CD4-positive, alpha-beta T cell (primary cell): ENCODE results near the gene NDUFAF2. TPM values are rescaled to one million over a fixed set of nuclear protein-coding genes. Genes with fewer than 3 reads are reported as not detected.

Experiments used
- ATAC-seq: fragments of 200-7000 bp; cut with Tn5 transposase; one replicate; pipeline ENCODE4 v1.10.0; 2022; ENCODE audit warnings: mild to moderate bottlenecking; ENCODE audit not compliant: poor library complexity
- CTCF ChIA-PET: fragments of 350-600 bp; sonication (Branson Sonifier 250); formaldehyde crosslinking; loops from one replicate; lab custom pipeline; 2021; ENCODE audit warnings: antibody characterized with exemption, inconsistent platforms; lab: Charles Lee
- POLR2A ChIA-PET: fragments of 350-600 bp; sonication (Branson Sonifier 250); formaldehyde crosslinking; loops from one replicate; lab custom pipeline; 2021; ENCODE audit warnings: antibody characterized with exemption, inconsistent platforms; lab: Charles Lee
- DNase-seq, 14 experiments: peaks; one replicate each; pipeline ENCODE4 v3.0.0-alpha.2; 2013 to 2020; ENCODE audit warnings: mixed read lengths in 2 of 14
- H3K27ac ChIP-seq, 2 donors: one replicate each; pipeline versions ENCODE4 v1.5.1 to v1.7.0; 2013; ENCODE audit warnings: low read length in 2 of 2, low read depth in 1 of 2, mild to moderate bottlenecking in 1 of 2
- H3K27me3 ChIP-seq, 2 experiments: 1 replicate in 1 of 2; 2 replicates in 1 of 2; pipeline versions ENCODE4 v1.6.1 to v1.7.0; 2013; ENCODE audit warnings: low read length in 2 of 2, control low read depth in 1 of 2, mild to moderate bottlenecking in 1 of 2, moderate library complexity in 1 of 2; ENCODE audit not compliant: insufficient read depth in 2 of 2, control insufficient read depth in 1 of 2
- H3K36me3 ChIP-seq: one replicate; pipeline ENCODE4 v1.6.1; 2013; ENCODE audit warnings: low read length, control low read depth; ENCODE audit not compliant: insufficient read depth
- H3K4me1 ChIP-seq: one replicate; pipeline ENCODE4 v1.6.1; 2013; ENCODE audit warnings: low read length, control low read depth; ENCODE audit not compliant: insufficient read depth
- H3K4me3 ChIP-seq: one replicate; pipeline ENCODE4 v1.5.1; 2013; ENCODE audit warnings: mild to moderate bottlenecking, low read length, moderate library complexity
- H3K9me3 ChIP-seq, 2 experiments: 1 replicate in 1 of 2; 2 replicates in 1 of 2; pipeline versions ENCODE4 v1.6.1 to v1.7.0; 2013; ENCODE audit warnings: low read length in 2 of 2, mild to moderate bottlenecking in 2 of 2, control low read depth in 1 of 2, moderate library complexity in 1 of 2; ENCODE audit not compliant: control insufficient read depth in 1 of 2, insufficient read depth in 1 of 2
- H3K27ac Mint-ChIP-seq: one replicate; pipeline ENCODE4 v1.8.0; 2020; ENCODE audit warnings: mixed read lengths
- H3K27me3 Mint-ChIP-seq: one replicate; pipeline ENCODE4 v1.8.0; 2021; ENCODE audit warnings: mixed read lengths
- H3K36me3 Mint-ChIP-seq: one replicate; pipeline ENCODE4 v1.8.0; 2021; ENCODE audit warnings: low read depth, mixed read lengths
- H3K4me1 Mint-ChIP-seq: one replicate; pipeline ENCODE4 v1.8.0; 2021; ENCODE audit warnings: low read depth, mixed read lengths
- H3K4me3 Mint-ChIP-seq: one replicate; pipeline ENCODE4 v1.8.0; 2020; ENCODE audit warnings: mild to moderate bottlenecking, mixed read lengths
- H3K9me3 Mint-ChIP-seq: one replicate; pipeline ENCODE4 v1.8.0; 2020; ENCODE audit warnings: mixed read lengths
- CTCF ChIP-seq: fragments of 200-600 bp; IDR thresholded peaks from one replicate; pipeline ENCODE4 v1.8.0; 2022; ENCODE audit warnings: antibody characterized with exemption, mild to moderate bottlenecking
- intact Hi-C, 2 experiments: fragments of 100-400 bp; cut with DNase I in 1 of 2; cut with micrococcal nuclease in 1 of 2; formaldehyde crosslinking; loops; one replicate each; pipeline versions ENCODE4 v1.15.1 to v1.9.0; 2023 to 2025; cut with DNase I, micrococcal nuclease
- total RNA-seq, 174 experiments: library from RNA in 2 of 174; stranded (reverse) in 2 of 174; gene quantifications; one replicate each; pipeline ENCODE4 v1.2.3 and lab custom pipeline; 2021 to 2026

Gene NDUFAF2
- total RNA-seq, 2 experiments from 2014 or later: 8.1 to 8.8 TPM

- intact Hi-C loops: no loop called here
- CTCF ChIA-PET: no interaction called here
- H3K4me1 Mint-ChIP-seq: peaks cover 24% of the 10 kb centered on the region
Measured at GRCh38 chr5:60996368-60996767, 51.4 kb downstream of the NDUFAF2 start.

GRCh38 chr5:60997721-60998120 is 52.7 kb downstream of the NDUFAF2 start:
- H3K36me3 ChIP-seq: peaks cover 4% of the 10 kb centered on the region
- intact Hi-C loops: no loop called here
- H3K9me3 ChIP-seq: peaks cover 13 to 17% of the 10 kb centered on the region in 2 experiments
- Mint-ChIP-seq H3K4me1 (peaks cover 29% of the 10 kb centered on the region), H3K36me3 (peaks cover 24% of the 10 kb centered on the region), H3K27ac (no peak overlapping the region), H3K27me3 (no peaks in the 10 kb centered on the region), H3K9me3 (no peaks in the 10 kb centered on the region), H3K4me3 (no peak overlapping the region)
- H3K4me3 ChIP-seq: no peak overlapping the region
- CTCF ChIA-PET: no interaction called here
- H3K4me1 ChIP-seq: no peaks in the 10 kb centered on the region
- no peaks in the 10 kb centered on the region for H3K27me3 ChIP-seq
- no peak for DNase-seq
- no peak overlapping the region for H3K27ac ChIP-seq
- POLR2A ChIA-PET: no interaction called here
- ATAC-seq: no peak
- no peak for TF ChIP-seq CTCF

More at GRCh38 chr5:60996368-60996767, 51.4 kb downstream of the NDUFAF2 start:
- no peak overlapping the region for H3K4me3 ChIP-seq
- no peak overlapping the region for H3K4me3 Mint-ChIP-seq
- DNase-seq (no peak), ATAC-seq (no peak)
- no peaks in the 10 kb centered on the region for H3K27me3 ChIP-seq
- POLR2A ChIA-PET: no interaction called here
- H3K36me3 Mint-ChIP-seq: peaks cover 37% of the 10 kb centered on the region
- no peaks in the 10 kb centered on the region for H3K4me1 ChIP-seq
- H3K9me3 ChIP-seq: peaks cover 16 to 18% of the 10 kb centered on the region in 2 experiments
- H3K36me3 ChIP-seq: peaks cover 4% of the 10 kb centered on the region
- H3K27me3 Mint-ChIP-seq: no peaks in the 10 kb centered on the region
- H3K9me3 Mint-ChIP-seq: peaks cover 8% of the 10 kb centered on the region
- no peak overlapping the region for H3K27ac ChIP-seq
- TF ChIP-seq CTCF: no peak
- H3K27ac Mint-ChIP-seq: no peak overlapping the region

- intact Hi-C loops: no loop called here
- Mint-ChIP-seq H3K4me1 (peaks cover 23% of the 10 kb centered on the region), H3K27ac (no peak overlapping the region), H3K36me3 (peaks cover 7% of the 10 kb centered on the region), H3K9me3 (peaks cover 2% of the 10 kb centered on the region), H3K4me3 (no peak overlapping the region), H3K27me3 (no peaks in the 10 kb centered on the region)
- Histone ChIP-seq H3K27ac (no peak overlapping the region), H3K4me1 (no peaks in the 10 kb centered on the region), H3K4me3 (no peak overlapping the region), H3K27me3 (no peaks in the 10 kb centered on the region), H3K9me3 (no peaks in the 10 kb centered on the region), H3K36me3 (no peaks in the 10 kb centered on the region)
- CTCF ChIA-PET: no interaction called here
- POLR2A ChIA-PET: no interaction called here
- TF ChIP-seq CTCF: no peak
- ATAC-seq: no peak
- DNase-seq: no peak
Measured at GRCh38 chr5:61000887-61001286, 55.9 kb downstream of the NDUFAF2 start.
